Measurements from ENCODE around the gene ADCY1. TPM values are rescaled to one million over a fixed set of nuclear protein-coding genes. Genes with fewer than 3 reads are reported as not detected.

The ADCY1 gene
- total and polyA plus RNA-seq, 8 donors, result 0.55 to 2.8 (median 2.5) TPM

DNA sequence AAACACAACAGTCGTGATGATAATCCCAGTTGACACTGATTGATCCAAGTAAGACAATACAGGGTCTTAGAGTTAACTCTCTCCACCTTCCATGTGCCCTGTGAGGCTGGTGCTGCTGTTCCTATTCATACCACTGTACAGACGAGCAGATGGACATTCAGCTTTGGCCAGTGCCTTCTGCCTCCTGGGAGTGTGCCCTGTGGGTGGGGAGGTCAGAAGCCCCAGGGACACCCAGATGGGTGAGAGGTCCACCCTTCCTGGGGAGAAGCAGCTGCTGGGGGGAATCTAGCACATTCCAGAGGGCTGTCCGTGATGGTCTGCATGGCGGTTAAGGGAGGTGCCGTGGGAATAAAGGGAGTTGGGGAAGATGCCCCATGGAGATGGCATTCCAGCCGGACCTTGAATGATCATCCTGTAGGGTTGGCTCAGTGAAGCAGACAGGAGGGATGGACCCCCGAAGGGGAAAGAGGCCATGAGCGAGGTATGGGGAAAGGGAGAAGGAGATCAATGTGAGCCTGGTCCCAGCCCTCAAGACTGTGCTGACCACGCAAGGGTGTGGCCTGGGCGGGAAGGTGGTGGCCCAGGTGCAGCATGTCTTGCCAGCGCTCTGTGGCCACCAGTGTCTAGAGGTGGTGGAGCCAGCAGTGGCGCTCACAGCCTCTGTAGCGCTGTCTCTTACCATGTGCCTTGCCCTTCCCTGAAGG lies 74.0 kb downstream of the ADCY1 start:
- intact Hi-C loops (cut with DNase I), result no loop called here
- TF ChIP-seq, protein P1, sequence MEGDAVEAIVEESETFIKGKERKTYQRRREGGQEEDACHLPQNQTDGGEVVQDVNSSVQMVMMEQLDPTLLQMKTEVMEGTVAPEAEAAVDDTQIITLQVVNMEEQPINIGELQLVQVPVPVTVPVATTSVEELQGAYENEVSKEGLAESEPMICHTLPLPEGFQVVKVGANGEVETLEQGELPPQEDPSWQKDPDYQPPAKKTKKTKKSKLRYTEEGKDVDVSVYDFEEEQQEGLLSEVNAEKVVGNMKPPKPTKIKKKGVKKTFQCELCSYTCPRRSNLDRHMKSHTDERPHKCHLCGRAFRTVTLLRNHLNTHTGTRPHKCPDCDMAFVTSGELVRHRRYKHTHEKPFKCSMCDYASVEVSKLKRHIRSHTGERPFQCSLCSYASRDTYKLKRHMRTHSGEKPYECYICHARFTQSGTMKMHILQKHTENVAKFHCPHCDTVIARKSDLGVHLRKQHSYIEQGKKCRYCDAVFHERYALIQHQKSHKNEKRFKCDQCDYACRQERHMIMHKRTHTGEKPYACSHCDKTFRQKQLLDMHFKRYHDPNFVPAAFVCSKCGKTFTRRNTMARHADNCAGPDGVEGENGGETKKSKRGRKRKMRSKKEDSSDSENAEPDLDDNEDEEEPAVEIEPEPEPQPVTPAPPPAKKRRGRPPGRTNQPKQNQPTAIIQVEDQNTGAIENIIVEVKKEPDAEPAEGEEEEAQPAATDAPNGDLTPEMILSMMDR (IDR thresholded peaks at IDR 0.05), result no peak

DNA sequence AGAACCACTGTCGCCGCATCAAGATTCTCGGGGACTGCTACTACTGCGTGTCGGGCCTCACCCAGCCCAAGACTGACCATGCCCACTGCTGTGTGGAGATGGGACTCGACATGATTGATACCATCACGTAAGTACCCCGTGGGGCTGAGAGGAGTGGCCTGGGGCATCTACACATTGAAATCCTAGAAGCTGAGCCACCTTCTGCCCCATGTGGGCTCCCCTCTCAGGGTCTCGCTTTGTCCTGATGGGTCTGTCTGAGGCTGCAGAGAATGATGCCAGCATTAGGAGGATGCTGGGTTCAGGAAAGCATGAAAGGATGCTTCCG lies 74.5 kb downstream of the ADCY1 start:
- intact Hi-C loops (cut with DNase I), result no loop called here
- ATAC-seq (no peak), DNase-seq (no peak)
- no peaks in the 10 kb centered on the region for H3K4me1 ChIP-seq
- H3K9me3 ChIP-seq, result no peaks in the 10 kb centered on the region
- H3K27me3 ChIP-seq, result no peaks in the 10 kb centered on the region
- TF ChIP-seq, protein P1 (IDR thresholded peaks at IDR 0.05), result no peak
- H3K36me3 ChIP-seq, result no peaks in the 10 kb centered on the region
- no peak overlapping the region for H3K4me3 ChIP-seq
- no peak overlapping the region for H3K27ac ChIP-seq

More for the DNA sequence above, 74.0 kb downstream of the ADCY1 start:
- Histone ChIP-seq H3K4me1 (no peaks in the 10 kb centered on the region), H3K9me3 (no peaks in the 10 kb centered on the region), H3K4me3 (no peak overlapping the region), H3K27me3 (no peaks in the 10 kb centered on the region), H3K27ac (no peak overlapping the region), H3K36me3 (no peaks in the 10 kb centered on the region)
- DNase-seq (no peak), ATAC-seq (no peak)

DNA sequence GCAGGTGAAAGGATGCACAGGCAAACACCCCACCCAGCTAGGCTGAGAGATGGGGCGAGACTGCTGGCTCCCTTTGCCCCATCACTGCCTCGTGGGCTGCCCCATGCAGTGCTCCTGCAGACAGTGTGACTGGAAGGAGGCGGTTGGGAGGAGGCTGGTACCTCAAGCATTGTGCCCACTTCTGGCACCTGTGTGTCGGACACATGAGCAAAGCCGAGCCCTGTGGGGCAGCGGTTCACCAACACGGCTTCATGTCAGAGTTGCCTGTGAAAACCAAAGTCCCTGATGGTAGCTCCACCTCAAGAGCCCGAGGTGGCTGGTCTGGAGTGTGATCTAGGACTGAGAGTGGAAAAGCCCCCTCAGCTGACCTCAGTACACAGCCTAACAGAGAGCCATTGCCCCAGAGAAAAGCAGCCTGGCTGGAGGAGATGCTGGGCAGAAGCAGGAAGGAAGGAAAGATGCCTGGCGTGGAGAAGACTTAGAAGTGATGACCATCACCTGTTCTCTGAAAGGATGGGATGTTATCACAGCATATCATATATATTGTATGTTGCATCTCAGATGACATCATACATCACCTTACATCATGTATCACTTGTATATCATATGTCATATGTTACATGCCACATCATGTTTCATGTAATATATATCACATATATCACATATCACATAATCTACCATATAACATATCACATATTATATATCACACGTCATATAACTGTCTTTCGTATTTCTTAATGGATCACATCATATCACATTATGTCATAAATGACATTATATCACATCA lies 75.6 kb downstream of the ADCY1 start:
- H3K4me1 ChIP-seq, result no peaks in the 10 kb centered on the region
- H3K9me3 ChIP-seq, result no peaks in the 10 kb centered on the region
- no peaks in the 10 kb centered on the region for H3K36me3 ChIP-seq
- H3K27ac ChIP-seq, result no peak overlapping the region
- TF ChIP-seq, protein P1 (IDR thresholded peaks at IDR 0.05), result no peak
- H3K4me3 ChIP-seq, result no peak overlapping the region
- DNase-seq (no peak), ATAC-seq (no peak)
- no peaks in the 10 kb centered on the region for H3K27me3 ChIP-seq
- intact Hi-C loops (cut with DNase I), result no loop called here

DNA sequence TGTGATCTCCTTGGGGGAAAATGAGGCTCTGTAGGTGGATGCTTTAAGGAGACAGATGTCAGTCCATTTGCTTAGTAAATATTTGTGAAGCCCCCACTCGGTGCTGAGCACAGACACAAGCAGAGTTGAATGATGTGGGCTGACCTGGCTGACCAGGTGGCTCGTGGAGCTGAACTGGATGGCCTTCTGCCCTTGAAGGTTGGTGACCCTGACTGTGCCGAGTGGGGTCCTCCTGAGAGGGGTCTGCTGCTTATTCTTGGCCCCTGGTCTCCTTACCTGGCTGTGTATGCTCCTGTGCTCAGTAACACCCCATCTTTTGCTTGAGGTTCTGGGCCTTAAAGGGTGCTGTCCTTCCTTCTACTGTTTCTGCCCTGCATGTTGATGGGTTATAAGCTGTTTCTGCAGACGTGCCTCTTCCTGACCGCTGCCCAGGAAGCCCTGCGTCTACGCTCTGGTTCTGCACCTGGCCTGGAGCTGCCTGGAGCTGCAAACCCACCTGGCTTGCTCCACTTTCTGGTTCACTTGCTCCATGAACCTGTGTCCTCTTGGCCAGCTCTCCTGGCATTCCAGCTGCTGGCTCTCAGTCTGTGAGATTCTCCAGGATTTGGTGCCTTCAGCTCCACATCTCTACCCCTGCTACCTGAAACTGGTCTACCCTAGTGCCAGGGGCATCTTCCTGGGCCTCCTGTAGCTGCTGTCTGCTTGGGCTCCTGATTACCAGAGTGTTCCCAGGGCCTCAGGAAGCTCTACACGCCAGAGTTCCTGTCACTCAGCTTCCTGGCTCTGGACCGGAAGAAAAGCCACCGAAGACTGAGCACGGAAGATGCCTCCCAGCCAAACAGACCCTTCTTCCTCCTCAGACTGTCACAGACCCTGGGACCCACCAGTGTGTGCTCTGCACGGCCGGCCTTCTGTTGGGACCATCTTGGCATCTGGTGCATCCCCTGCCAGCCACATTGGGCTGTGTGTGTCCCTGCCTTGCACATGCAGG lies 76.5 kb downstream of the ADCY1 start:
- Histone ChIP-seq H3K27ac (no peak overlapping the region), H3K9me3 (no peaks in the 10 kb centered on the region), H3K4me3 (no peak overlapping the region), H3K4me1 (no peaks in the 10 kb centered on the region), H3K36me3 (no peaks in the 10 kb centered on the region), H3K27me3 (no peaks in the 10 kb centered on the region)
- TF ChIP-seq, protein P1 (IDR thresholded peaks at IDR 0.05), result no peak
- ATAC-seq, result no peak
- intact Hi-C loops (cut with DNase I), result no loop called here
- DNase-seq, result no peak
